Caki2 (cell line): ENCODE measurements around the gene SMARCB1. TPM values are rescaled to one million over a fixed set of nuclear protein-coding genes. Genes with fewer than 3 reads are reported as not detected.

ENCODE experiments used
- DNase-seq: peaks from one replicate; pipeline ENCODE4 v3.0.0-alpha.2; 2015; ENCODE audit warnings: low read depth
- in situ Hi-C: cut with HindIII; loops from 2 replicates; pipeline ENCODE4 v1.10.0; 2016; ENCODE audit warnings: low sequenced_read_pairs, low pct_unique_long_range_greater_than_20kb, mixed read lengths
- total RNA-seq: library from RNA; depleted of rRNA; stranded (reverse); fragments of >200 nt; shearing (Covaris generic); gene quantifications from 2 replicates; pipeline ENCODE4 v1.2.3, GENCODE V29; 2014; ENCODE audit warnings: low replicate concordance

Gene SMARCB1
- total RNA-seq, 1 experiment from 2014 or later = 153 TPM

DNA sequence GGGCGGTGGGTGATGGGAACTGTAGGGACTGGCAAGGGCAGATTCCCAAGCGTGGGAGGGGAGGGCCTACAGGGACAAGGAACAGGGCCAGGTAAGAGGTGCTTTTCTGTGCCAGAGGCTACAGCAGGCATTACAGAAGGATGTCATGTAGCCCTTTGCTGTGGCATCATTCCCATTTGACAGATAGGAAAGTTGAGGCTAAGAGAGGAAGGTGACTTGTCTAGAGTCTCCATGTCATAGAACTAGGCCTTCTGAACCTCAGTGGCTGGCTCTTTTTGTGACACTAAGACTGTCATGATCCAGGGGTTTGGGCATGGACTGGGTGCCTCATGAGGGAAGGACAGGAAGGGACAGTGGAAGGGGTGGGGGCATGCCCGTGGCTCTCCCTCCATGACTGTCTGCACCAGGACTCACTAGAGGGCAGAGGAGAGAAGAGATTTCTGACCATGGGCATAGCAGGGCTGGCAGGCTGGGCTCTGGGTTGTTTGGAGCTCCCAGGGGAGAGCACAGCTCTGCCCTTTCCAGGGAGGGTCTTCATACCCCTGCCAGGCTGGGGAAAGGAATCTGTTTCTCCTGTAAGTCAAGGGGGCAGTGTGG lies 10.9 kb upstream of the SMARCB1 start:
- no peak for DNase-seq
- in situ Hi-C loops = no loop called here

DNA sequence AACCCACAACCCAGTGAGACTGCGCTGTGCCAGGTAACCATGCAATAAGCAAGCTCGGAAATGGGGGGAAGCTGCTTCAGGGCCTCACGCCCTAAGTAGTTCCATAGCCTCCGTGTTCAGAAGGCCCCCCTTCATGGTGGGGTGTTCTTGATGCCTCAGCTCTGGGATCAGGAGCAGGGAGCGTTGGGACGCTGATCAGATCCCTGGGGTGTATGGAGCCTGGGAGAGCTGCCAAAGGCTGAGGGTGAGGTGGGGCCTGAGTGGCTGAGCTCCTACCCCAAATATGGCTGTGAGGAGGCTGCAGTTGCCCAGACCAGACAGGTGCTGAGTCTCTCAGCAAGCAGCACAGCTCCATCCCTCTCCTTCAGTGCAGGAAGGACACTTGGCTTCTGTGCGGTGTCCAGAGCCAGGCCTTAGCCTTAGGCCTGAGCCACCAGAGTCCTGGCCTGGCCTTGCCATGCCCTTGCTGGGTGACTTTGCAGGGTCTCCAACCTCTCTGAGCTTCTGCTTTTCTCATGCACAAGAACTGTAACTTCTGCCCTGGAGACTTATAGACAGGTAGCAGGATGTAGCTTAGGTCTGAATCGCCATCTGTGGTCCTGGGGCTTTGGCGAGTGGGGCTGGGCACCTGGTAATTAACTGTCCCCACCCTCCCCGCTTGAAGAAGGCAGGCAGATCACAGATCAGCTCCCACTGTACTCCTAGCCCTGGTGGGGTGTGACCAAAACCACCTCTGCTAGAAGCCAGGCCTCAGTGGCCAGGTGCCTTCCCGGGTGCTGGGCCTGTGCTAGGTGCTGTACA lies 8.8 kb upstream of the SMARCB1 start:
- no peak for DNase-seq
- in situ Hi-C loops = no loop called here

DNA sequence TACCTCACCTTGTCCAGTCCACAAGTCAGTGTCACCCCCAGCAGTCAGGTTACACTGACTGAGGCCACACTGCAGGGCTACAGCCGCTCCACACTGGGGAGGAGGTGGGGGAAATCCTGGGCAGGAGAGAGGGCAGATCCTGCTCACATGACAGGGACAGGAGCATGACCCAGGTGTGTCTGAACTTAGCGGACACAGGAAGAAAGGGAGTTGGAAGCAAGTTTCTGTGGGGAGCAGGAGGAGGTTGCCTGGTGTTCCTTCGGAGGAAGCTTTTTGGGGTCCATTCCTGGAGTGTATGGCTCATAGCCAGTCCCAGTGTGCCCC lies 8.2 kb upstream of the SMARCB1 start:
- DNase-seq = no peak
- in situ Hi-C loops = no loop called here

DNA sequence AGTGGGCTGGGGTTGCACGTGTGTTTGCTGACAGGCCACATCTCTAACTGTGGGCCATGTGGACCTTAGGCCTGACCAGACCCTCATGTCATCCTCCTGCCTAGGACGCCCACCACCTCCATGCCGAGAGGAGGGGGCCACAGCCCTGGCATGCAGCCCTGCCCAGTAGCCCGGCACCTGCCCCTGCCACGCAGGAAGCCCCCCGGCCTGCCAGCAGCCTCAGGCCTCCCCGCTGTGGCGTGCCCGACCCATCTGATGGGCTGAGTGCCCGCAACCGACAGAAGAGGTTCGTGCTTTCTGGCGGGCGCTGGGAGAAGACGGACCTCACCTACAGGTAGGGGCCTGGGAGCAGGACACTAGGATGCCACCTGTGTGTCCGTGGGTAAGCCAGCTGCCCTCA lies 7.7 kb upstream of the SMARCB1 start:
- no peak for DNase-seq
- in situ Hi-C loops = no loop called here

DNA sequence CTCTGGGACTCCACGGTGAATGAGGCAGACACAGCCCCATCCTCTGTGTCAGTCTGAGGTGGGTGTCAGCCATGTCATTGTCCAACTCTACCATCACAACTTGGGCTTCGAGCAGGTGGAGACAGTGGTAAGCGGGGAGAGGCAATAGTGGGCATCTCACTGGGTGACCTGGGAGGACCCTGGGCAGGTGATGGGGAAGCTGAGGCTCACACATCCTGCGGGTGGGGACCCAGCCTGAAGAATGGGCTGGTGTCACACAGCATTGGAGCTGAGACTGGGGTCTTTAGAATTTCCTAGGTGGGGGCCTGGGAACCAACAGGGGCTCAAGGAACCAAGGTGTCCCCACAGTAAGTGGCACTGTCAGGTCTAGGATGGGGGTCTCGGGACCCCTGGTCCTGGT lies 7.0 kb upstream of the SMARCB1 start:
- in situ Hi-C loops = no loop called here
- no peak for DNase-seq

DNA sequence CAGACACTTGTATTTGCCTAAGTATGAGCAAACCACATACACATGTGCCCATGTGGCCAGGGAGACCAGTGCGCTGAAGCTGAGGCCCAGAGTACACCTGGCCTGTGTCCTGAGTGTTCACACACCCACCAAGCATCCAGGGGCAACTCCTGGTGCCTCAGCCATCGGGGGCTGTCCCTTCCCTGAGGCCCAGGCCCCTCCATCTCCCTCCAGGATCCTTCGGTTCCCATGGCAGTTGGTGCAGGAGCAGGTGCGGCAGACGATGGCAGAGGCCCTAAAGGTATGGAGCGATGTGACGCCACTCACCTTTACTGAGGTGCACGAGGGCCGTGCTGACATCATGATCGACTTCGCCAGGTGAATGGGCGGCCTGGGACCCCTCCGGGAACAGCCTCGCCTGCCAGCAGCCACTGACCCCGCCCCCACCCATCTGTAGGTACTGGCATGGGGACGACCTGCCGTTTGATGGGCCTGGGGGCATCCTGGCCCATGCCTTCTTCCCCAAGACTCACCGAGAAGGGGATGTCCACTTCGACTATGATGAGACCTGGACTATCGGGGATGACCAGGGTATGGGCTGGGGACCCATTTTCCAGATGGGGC lies 6.5 kb upstream of the SMARCB1 start:
- DNase-seq = no peak
- in situ Hi-C loops = no loop called here

DNA sequence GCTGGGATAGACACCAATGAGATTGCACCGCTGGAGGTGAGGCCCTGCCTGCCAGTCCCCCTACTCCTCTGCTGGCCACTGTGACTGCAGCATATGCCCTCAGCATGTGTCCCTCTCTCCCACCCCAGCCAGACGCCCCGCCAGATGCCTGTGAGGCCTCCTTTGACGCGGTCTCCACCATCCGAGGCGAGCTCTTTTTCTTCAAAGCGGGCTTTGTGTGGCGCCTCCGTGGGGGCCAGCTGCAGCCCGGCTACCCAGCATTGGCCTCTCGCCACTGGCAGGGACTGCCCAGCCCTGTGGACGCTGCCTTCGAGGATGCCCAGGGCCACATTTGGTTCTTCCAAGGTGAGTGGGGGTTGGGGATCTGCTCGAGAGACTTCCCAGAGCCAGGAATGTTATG lies 5.7 kb upstream of the SMARCB1 start:
- DNase-seq = no peak
- in situ Hi-C loops = no loop called here

DNA sequence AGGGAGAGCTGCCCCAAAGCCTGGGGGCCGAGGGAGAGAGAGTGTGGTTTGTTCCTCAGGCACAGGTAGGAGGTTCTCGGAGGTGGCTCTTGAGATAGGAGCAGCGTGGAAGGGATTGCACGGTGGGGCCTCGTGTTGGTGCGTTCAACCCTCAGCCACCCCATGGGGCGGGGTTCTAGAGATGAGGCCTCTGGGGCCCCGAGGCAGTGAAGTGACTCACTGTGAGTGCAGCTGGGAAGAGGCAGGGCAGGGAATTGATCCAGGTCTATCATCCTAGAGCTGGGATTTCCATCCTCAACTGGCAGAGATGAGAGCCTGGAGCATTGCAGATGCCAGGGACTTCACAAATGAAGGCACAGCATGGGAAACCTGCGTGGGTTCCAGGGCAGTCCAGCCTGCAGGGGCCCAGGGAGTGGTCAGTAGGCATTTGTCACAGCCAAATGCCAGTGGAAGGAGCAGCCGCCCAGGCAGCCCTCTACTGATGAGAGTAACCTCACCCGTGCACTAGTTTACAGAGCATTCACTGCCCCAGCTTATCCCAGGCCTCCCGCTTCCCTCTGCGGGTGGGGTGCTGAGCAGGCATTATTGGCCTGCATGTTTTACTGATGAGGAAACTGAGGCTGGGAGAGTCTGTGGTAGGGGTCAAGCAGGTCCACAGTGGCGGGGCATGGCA lies 5.1 kb upstream of the SMARCB1 start:
- no peak for DNase-seq
- in situ Hi-C loops = no loop called here

DNA sequence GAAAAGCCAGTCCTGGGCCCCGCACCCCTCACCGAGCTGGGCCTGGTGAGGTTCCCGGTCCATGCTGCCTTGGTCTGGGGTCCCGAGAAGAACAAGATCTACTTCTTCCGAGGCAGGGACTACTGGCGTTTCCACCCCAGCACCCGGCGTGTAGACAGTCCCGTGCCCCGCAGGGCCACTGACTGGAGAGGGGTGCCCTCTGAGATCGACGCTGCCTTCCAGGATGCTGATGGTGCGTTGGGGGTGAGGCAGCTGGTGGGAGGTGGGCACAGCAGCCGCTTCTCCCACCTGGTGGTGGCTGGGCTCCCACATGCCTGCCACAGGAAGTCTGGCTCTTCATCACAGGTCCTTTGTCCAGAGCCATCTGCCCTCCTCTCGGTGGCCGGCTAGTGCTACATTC lies 4.5 kb upstream of the SMARCB1 start:
- in situ Hi-C loops = no loop called here
- no peak for DNase-seq

DNA sequence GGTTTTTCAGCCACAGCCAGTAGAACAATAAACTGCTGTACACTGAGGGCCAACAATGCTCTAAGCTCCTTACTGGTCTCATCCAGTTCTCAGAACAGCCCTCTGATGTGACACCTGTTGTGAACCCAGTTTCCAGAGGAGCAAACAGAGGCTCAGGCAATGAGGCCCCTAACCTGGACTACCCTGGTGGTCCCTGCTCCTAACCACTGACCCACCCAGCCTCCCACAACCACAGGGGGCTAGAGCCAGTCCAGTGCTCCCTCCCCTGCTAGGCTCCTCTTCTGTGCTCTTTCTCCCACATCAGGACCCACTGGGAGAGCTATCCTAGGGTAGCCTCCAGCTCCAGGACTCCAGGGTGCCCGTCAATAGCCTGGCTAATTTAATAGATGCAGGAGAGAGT lies 4.1 kb upstream of the SMARCB1 start:
- no peak for DNase-seq
- in situ Hi-C loops = no loop called here

DNA sequence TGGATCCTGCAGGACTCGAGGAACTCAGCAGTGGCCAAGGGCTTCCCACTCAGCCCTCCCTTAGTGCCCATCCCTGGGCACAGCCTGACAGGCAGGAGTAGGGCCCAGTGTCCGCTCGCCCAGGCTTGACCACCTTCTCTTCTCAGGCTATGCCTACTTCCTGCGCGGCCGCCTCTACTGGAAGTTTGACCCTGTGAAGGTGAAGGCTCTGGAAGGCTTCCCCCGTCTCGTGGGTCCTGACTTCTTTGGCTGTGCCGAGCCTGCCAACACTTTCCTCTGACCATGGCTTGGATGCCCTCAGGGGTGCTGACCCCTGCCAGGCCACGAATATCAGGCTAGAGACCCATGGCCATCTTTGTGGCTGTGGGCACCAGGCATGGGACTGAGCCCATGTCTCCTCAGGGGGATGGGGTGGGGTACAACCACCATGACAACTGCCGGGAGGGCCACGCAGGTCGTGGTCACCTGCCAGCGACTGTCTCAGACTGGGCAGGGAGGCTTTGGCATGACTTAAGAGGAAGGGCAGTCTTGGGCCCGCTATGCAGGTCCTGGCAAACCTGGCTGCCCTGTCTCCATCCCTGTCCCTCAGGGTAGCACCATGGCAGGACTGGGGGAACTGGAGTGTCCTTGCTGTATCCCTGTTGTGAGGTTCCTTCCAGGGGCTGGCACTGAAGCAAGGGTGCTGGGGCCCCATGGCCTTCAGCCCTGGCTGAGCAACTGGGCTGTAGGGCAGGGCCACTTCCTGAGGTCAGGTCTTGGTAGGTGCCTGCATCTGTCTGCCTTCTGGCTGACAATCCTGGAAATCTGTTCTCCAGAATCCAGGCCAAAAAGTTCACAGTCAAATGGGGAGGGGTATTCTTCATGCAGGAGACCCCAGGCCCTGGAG lies 3.3 kb upstream of the SMARCB1 start:
- in situ Hi-C loops = no loop called here
- DNase-seq = no peak

DNA sequence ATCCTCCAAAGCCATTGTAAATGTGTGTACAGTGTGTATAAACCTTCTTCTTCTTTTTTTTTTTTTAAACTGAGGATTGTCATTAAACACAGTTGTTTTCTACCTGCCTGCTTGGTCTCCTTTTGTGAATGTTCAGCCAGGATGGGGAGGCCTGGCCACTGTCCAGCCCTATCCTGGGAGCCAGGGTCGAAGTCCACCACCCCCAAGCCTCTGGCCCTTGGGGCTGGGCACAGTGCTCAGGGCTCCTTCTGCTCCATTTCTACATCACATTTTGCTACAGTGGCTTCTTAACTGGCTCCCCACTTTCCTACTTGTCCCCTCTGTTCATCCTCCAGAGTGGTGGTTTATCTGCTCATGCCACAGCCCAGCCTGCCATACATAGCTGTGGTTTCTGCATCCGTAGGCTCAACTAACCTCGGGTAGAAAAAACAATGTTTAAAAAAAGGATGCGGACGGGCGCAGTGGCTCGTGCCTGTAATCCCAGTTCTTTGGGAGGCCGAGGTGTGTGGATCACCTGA lies 2.5 kb upstream of the SMARCB1 start:
- in situ Hi-C loops = no loop called here
- no peak for DNase-seq

DNA sequence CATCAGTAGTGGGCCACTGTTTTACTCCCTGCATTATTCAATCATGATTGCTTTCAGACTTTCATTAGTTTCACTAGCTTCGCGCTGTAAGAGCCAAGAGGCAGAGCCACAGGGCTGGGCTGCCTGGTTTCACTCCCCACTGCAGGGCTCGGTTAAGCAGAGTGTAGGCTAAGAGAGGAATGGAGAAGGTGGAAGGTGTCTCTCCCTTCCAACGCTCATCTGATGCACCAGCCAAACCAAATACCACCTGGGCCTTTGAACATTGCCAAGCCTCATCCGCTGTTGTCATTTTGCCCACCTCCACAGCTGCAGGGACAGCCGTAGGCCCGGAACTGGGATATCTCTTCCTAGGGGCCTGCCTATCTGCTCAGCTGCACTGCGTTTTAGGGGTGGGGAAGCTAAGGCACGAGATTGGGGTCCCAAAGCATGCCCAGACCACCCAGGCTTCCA lies 480 bp upstream of the SMARCB1 start:
- DNase-seq = no peak
- in situ Hi-C loops = no loop called here

DNA sequence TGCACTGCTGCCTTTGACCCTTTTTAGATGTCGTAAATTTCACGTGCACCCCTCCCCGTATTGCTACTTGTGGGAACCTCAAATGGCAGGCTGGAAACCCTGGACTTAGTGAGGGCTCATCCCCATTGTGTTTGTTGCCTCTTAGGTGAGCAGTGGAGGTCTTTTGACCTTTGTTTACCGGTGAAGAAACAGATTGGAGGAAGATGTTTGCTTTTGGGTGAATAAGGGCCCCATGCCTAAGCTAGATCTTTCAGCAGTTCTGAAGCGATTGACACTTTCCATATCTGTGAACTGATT lies 782 bp downstream of the SMARCB1 start:
- no peak for DNase-seq
- in situ Hi-C loops = no loop called here

DNA sequence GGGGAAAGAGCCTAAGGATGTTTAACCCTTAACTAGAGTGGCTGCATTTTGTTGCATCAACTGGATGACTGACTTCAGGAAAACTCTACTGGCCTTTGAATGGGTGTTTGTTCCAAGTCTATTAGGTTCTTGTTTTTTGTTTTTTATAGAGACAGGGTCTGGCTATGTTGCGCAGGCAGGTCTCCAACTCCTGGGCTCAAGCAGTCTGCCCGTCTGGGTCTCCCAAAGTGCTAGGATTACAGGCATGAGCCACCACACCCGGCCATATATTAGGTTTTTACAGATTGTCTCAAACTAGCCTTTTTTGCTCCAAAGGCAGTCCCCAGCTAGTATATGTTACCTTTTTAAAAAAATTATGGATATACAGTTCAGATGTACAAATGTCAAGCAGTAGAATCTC lies 1.1 kb downstream of the SMARCB1 start:
- in situ Hi-C loops = no loop called here
- no peak for DNase-seq

DNA sequence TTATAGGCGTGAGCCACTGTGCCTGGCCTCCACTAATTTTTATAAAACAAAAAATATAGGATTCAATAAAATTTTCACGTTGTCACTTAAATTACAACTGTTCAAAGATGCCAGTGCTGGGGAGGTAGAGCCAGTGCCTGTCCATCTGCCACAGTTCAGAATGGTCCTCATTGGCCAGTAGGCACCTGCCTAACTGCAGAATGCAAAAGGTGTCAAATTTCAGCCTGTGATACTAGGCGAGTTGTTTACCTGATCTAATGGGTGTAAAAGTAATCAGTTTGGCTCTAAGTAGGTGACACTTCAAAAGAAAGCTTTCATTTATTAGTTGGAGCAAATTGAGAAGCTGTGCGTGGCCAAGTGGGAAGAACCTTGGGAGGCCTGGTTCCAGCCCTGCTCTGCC lies 2.4 kb downstream of the SMARCB1 start:
- in situ Hi-C loops = no loop called here
- no peak for DNase-seq

DNA sequence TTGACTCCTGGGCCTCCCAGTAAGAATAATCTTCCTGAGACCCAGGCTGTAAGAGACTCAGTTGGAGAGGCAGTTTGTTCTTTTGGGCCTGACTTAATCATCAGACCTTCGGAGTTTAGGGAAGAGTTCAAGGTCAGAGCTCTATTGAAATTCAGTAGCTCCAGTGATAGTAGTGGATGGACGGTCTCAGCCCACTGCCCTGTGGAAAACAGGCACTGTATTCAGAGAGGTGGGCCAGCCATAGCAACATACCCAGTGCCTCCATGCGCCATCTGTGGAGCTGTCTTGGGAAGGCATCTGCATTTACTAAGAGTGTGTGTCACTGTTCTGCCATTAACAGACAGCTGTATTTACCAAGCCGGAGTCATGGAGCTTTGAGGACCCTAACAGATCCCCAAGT lies 2.9 kb downstream of the SMARCB1 start:
- in situ Hi-C loops = no loop called here
- DNase-seq = no peak
